HepG2 (cell line): ENCODE measurements around the gene CLEC10A. TPM values are rescaled to one million over a fixed set of nuclear protein-coding genes. Genes with fewer than 3 reads are reported as not detected.
A peak's percentile ranks its signal among the peaks of the same experiment; 100 is the strongest.
"Not testable (repeated sequence)": the region's sequence is repeated elsewhere in the genome, so short reads cannot be mapped to it uniquely, and the experiment has no call there.

Source experiments
- ATAC-seq: fragments of 200-7000 bp; cut with Tn5 transposase; 3 replicates; pipeline ENCODE4 v1.9.1; 2020; ENCODE audit warnings: mild to moderate bottlenecking, moderate library complexity
- BruUV-seq: library from RNA; stranded (reverse); fragments of 400-500 nt; replicated peaks from 2 replicates; lab custom pipeline; 2021; lab: Mats Ljungman, UMichigan
- CTCF ChIA-PET: fragments of 300-600 bp; formaldehyde crosslinking; extraction: SDS; loops from one replicate; lab custom pipeline; 2021; ENCODE audit warnings: low total read pairs, inconsistent platforms, low intra/inter-chr PET ratio; lab: Yijun Ruan, JAX
- POLR2A ChIA-PET: fragments of 350-600 bp; sonication (Branson Sonifier 250); formaldehyde crosslinking; loops from one replicate; lab custom pipeline; 2020; ENCODE audit warnings: antibody characterized with exemption, inconsistent platforms; lab: Yijun Ruan, JAX
- DNase-seq: peaks from one replicate; pipeline ENCODE4 v3.0.0-alpha.2; 2015; ENCODE audit warnings: low spot score
- FAIRE-seq: peaks from 3 replicates; lab custom pipeline; 2011; peaks lifted over from hg19 to GRCh38; lab: Jason Lieb, UNC
- H2AFZ ChIP-seq: one replicate; pipeline ENCODE4 v1.6.1; 2011; ENCODE audit warnings: low read length, inconsistent platforms
- H3K27ac ChIP-seq: fragments of 300-600 bp; 3 replicates; pipeline ENCODE4 v1.8.0; 2011; ENCODE audit warnings: mixed run types, mild to moderate bottlenecking, mixed read lengths, low read length, inconsistent platforms; ENCODE audit not compliant: insufficient read depth; ENCODE audit errors: extremely low read length
- H3K27me3 ChIP-seq, 2 experiments: fragments of 200-600 bp in 1 of 2; 2 replicates in 1 of 2; 3 replicates in 1 of 2; pipeline versions ENCODE4 v1.6.0 to v1.8.0; 2011; ENCODE audit warnings: low read length in 2 of 2, mild to moderate bottlenecking in 2 of 2, moderate library complexity in 2 of 2, inconsistent platforms in 1 of 2; ENCODE audit not compliant: insufficient read depth in 2 of 2, control insufficient read depth in 1 of 2
- H3K36me3 ChIP-seq, 2 experiments: fragments of 200-600 bp in 1 of 2; replicated peaks in 1 of 2; 2 replicates in 1 of 2; 3 replicates in 1 of 2; pipeline versions ENCODE4 v1.5.1 to v1.8.0; 2011; ENCODE audit warnings: low read length in 2 of 2, inconsistent platforms in 1 of 2; ENCODE audit not compliant: insufficient read depth in 2 of 2, control insufficient read depth in 1 of 2
- H3K4me1 ChIP-seq: 2 replicates; pipeline ENCODE4 v1.5.1; 2012; ENCODE audit warnings: low read length, inconsistent platforms; ENCODE audit not compliant: insufficient read depth
- H3K4me2 ChIP-seq: 2 replicates; pipeline ENCODE4 v1.6.0; 2011; ENCODE audit warnings: low read depth, low read length, inconsistent platforms
- H3K4me3 ChIP-seq, 3 experiments: fragments of 200-600 bp in 1 of 3; sonication (generic), shearing (Covaris generic) in 1 of 3; replicated peaks in 1 of 3; 2 replicates each; pipeline ENCODE4 v1.5.1; 2011 to 2016; ENCODE audit warnings: low read length in 3 of 3, inconsistent platforms in 2 of 3, low read depth in 2 of 3, mild to moderate bottlenecking in 2 of 3, control low read depth in 1 of 3, mixed read lengths in 1 of 3; ENCODE audit not compliant: insufficient read depth in 1 of 3
- H3K79me2 ChIP-seq: one replicate; pipeline ENCODE4 v1.6.1; 2011; ENCODE audit warnings: low read length, inconsistent platforms; ENCODE audit not compliant: insufficient read depth
- H3K9ac ChIP-seq: 2 replicates; pipeline ENCODE4 v1.6.0; 2011; ENCODE audit warnings: mild to moderate bottlenecking, low read depth, low read length, inconsistent platforms; ENCODE audit not compliant: insufficient read depth
- H3K9me3 ChIP-seq: 2 replicates; pipeline ENCODE4 v1.5.1; 2012; ENCODE audit warnings: mild to moderate bottlenecking, low read length
- H4K20me1 ChIP-seq: 2 replicates; pipeline ENCODE4 v1.6.0; 2011; ENCODE audit warnings: inconsistent platforms, mild to moderate bottlenecking, low read length, moderate library complexity; ENCODE audit not compliant: insufficient read depth
- ATF1 ChIP-seq: IDR thresholded peaks from 2 replicates; pipeline ENCODE4 v1.6.1; 2016; ENCODE audit warnings: mild to moderate bottlenecking, control low read depth
- BCL6 ChIP-seq: IDR thresholded peaks from 2 replicates; pipeline ENCODE4 v1.6.1; 2016; ENCODE audit warnings: missing genetic modification reagents, missing compliant biosample characterization
- FOXA3 ChIP-seq: IDR thresholded peaks from 2 replicates; pipeline ENCODE4 v1.6.1; 2016; ENCODE audit warnings: missing genetic modification reagents, missing compliant biosample characterization
- FOXP4 ChIP-seq: sonication (generic); formaldehyde crosslinking; IDR thresholded peaks from 2 replicates; pipeline ENCODE4 v1.4.0; 2020; ENCODE audit warnings: missing genetic modification reagents
- GATA4 ChIP-seq: sonication (generic); IDR thresholded peaks from 2 replicates; pipeline ENCODE4 v1.6.1; 2016; ENCODE audit warnings: antibody characterized with exemption, low read depth, borderline replicate concordance
- HMG20A ChIP-seq: IDR thresholded peaks from 2 replicates; pipeline ENCODE4 v1.6.1; 2016; ENCODE audit warnings: borderline replicate concordance
- PPARG ChIP-seq: conservative IDR thresholded peaks from 2 replicates; pipeline ENCODE4 v1.6.1; 2016; ENCODE audit warnings: missing biosample characterization, missing genetic modification reagents
- RCOR2 ChIP-seq: IDR thresholded peaks from 2 replicates; pipeline ENCODE4 v1.6.1; 2016; ENCODE audit warnings: missing biosample characterization, missing genetic modification reagents
- SKI ChIP-seq: fragments of 450-650 bp; IDR thresholded peaks from one replicate; pipeline ENCODE4 v1.6.1; 2018; ENCODE audit warnings: mild to moderate bottlenecking; ENCODE audit not compliant: partially characterized antibody
- TEAD3 ChIP-seq: optimal IDR thresholded peaks from 2 replicates; pipeline ENCODE3; 2016; ENCODE audit warnings: borderline replicate concordance
- THAP11 ChIP-seq: IDR thresholded peaks from 2 replicates; pipeline ENCODE4 v1.6.1; 2016; ENCODE audit warnings: missing biosample characterization, missing genetic modification reagents
- YEATS2 ChIP-seq: sonication (generic); formaldehyde crosslinking; IDR thresholded peaks from 2 replicates; pipeline ENCODE4 v1.4.0; 2020; ENCODE audit warnings: missing genetic modification reagents, borderline replicate concordance
- ZFP90 ChIP-seq: sonication (generic); formaldehyde crosslinking; IDR thresholded peaks from 2 replicates; pipeline ENCODE4 v1.8.0; 2022; ENCODE audit warnings: missing genetic modification reagents, mild to moderate bottlenecking, inconsistent platforms, borderline replicate concordance
- ZNF614 ChIP-seq: IDR thresholded peaks from 2 replicates; pipeline ENCODE4 v1.6.1; 2018; ENCODE audit warnings: missing biosample characterization, missing genetic modification reagents, inconsistent platforms, borderline replicate concordance
- WGBS: methylation state at CpG from one replicate; pipeline ENCODE4 v1.1.6; 2017; ENCODE audit warnings: low lambda C conversion rate; 5-methylcytosine and 5-hydroxymethylcytosine counted together
- in situ Hi-C: cut with HindIII; loops from 2 replicates; pipeline ENCODE4 v1.10.0; 2017; ENCODE audit warnings: low pct_unique_long_range_greater_than_20kb; ENCODE audit not compliant: extremely low pct_ligation_motif_present
- intact Hi-C: fragments of 100-400 bp; cut with micrococcal nuclease; formaldehyde crosslinking; loops from one replicate; pipeline ENCODE4 v1.10.0; 2022; ENCODE audit not compliant: unreplicated experiment
- polyA plus RNA-seq, 8 experiments: library from polyadenylated mRNA; depleted of rRNA in 3 of 8; stranded (reverse) in 7 of 8; unstranded in 1 of 8; fragments of >200 nt; fragmentation: Illumina TruSeq in 4 of 8; extraction: Trizol in 4 of 8; gene quantifications; 2 replicates each; pipeline versions ENCODE4 v1.2.1 to v1.2.3, GENCODE V29; 2011 to 2016; ENCODE audit warnings: low read depth in 4 of 8, missing spikeins in 1 of 8, mixed read lengths in 1 of 8; ENCODE audit not compliant: insufficient read depth in 1 of 8
- total RNA-seq, 5 experiments: library from RNA; depleted of rRNA; stranded (reverse); fragments of >200 nt; fragmentation: Illumina TruSeq; extraction: Trizol; gene quantifications; 2 replicates each; pipeline ENCODE4 v1.2.3, GENCODE V29; 2016; ENCODE audit warnings: low read depth in 1 of 5
- TF ChIP-seq, protein P1 (sequence below): sonication (generic); formaldehyde crosslinking; IDR thresholded peaks from 2 replicates; pipeline ENCODE4 v1.5.0; 2020; ENCODE audit warnings: mild to moderate bottlenecking, missing genetic modification reagents, borderline replicate concordance

CLEC10A gene
- total and polyA plus RNA-seq, 2 of the 13 experiments (the other 11 are each of a cell fraction or from before 2014, with no cell fraction given) = 0.33 TPM; not detected in 1

GRCh38 chr17:7046725-7047397, 33.2 kb downstream of the CLEC10A start:
- FAIRE-seq (peak; percentile 87), DNase-seq (peak; percentile 96), ATAC-seq (peak; percentile 13)
- intact Hi-C loops = loop anchor here (2.0 to 5.0 kb wide), 2 partner anchors 132 to 305 kb away; partner anchors contain the start of genes ASGR1 and KCTD11
- H3K9me3 ChIP-seq, H4K20me1 ChIP-seq, H3K36me3 ChIP-seq, H3K27me3 ChIP-seq, BruUV-seq, H3K79me2 ChIP-seq: not testable (repeated sequence)
- Histone ChIP-seq H3K27ac (peak overlapping the region; percentile 73), H3K9ac (peak overlapping the region; percentile 65), H3K4me1 (peaks cover 63% of the 10 kb centered on the region), H2AFZ (peak overlapping the region; percentile 47), H3K4me3 (peak overlapping the region; percentile 52 to 79 (median 61)), H3K4me2 (peak overlapping the region; percentile 94)
- in situ Hi-C loops = loop anchor here (10.0 kb wide), 1 partner anchor 238 kb away; the partner anchor contains the start of gene SLC2A4
- ChIA-PET CTCF (interaction anchor here (1.2 to 2.7 kb wide), 5 partner anchors 89 to 234 kb away, joined by 3 to 31 read pairs (median 7); no protein-coding TSS in a partner anchor), POLR2A (interaction anchor here (1.2 to 4.6 kb wide), 20 partner anchors 10 to 641 kb away, joined by 4 to 71 read pairs (median 8); partner anchors contain the start of genes ACADVL, ASGR1, ASGR2 and DLG4)
- WGBS = 0% methylated on average over 20 of the region's 26 CpGs
- TF ChIP-seq TEAD3 (CRISPR knock-in tag) = peak; percentile 33
- TF ChIP-seq GATA4 = peak; percentile 55; the same call in 1 of the 2 replicates
- peak; percentile 36 for TF ChIP-seq SKI
- 0 out of 2 replicates have a peak, but pooled peaks have one; percentile 33 for TF ChIP-seq PPARG (CRISPR knock-in tag)
- TF ChIP-seq HMG20A (CRISPR knock-in tag) = peak; percentile 78; the same call in 1 of the 2 replicates
- peak; percentile 76; the same call in 1 of the 2 replicates for TF ChIP-seq ATF1 (CRISPR knock-in tag)
- TF ChIP-seq FOXP4 (CRISPR knock-in tag) = peak; percentile 68; the same call in 1 of the 2 replicates
- peak; percentile 66; the same call in 1 of the 2 replicates for TF ChIP-seq YEATS2 (CRISPR knock-in tag)
- peak; percentile 59 for TF ChIP-seq FOXA3 (CRISPR knock-in tag)
- TF ChIP-seq THAP11 (CRISPR knock-in tag) = peak; percentile 57
- TF ChIP-seq RCOR2 (CRISPR knock-in tag) = 0 out of 2 replicates have a peak, but pooled peaks have one; percentile 25
- TF ChIP-seq BCL6 (CRISPR knock-in tag) = peak; percentile 53
- TF ChIP-seq, protein P1, sequence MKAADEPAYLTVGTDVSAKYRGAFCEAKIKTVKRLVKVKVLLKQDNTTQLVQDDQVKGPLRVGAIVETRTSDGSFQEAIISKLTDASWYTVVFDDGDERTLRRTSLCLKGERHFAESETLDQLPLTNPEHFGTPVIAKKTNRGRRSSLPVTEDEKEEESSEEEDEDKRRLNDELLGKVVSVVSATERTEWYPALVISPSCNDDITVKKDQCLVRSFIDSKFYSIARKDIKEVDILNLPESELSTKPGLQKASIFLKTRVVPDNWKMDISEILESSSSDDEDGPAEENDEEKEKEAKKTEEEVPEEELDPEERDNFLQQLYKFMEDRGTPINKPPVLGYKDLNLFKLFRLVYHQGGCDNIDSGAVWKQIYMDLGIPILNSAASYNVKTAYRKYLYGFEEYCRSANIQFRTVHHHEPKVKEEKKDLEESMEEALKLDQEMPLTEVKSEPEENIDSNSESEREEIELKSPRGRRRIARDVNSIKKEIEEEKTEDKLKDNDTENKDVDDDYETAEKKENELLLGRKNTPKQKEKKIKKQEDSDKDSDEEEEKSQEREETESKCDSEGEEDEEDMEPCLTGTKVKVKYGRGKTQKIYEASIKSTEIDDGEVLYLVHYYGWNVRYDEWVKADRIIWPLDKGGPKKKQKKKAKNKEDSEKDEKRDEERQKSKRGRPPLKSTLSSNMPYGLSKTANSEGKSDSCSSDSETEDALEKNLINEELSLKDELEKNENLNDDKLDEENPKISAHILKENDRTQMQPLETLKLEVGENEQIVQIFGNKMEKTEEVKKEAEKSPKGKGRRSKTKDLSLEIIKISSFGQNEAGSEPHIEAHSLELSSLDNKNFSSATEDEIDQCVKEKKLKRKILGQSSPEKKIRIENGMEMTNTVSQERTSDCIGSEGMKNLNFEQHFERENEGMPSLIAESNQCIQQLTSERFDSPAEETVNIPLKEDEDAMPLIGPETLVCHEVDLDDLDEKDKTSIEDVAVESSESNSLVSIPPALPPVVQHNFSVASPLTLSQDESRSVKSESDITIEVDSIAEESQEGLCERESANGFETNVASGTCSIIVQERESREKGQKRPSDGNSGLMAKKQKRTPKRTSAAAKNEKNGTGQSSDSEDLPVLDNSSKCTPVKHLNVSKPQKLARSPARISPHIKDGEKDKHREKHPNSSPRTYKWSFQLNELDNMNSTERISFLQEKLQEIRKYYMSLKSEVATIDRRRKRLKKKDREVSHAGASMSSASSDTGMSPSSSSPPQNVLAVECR (CRISPR knock-in tag) = peak; percentile 50; the same call in 1 of the 2 replicates
- peak; percentile 54; the same call in 1 of the 2 replicates for TF ChIP-seq ZNF614 (CRISPR knock-in tag)
- 0 out of 2 replicates have a peak, but pooled peaks have one; percentile 34 for TF ChIP-seq ZFP90 (CRISPR knock-in tag)
